ENCODE measurements around the gene GLYATL3.

The GLYATL3 gene

DNA sequence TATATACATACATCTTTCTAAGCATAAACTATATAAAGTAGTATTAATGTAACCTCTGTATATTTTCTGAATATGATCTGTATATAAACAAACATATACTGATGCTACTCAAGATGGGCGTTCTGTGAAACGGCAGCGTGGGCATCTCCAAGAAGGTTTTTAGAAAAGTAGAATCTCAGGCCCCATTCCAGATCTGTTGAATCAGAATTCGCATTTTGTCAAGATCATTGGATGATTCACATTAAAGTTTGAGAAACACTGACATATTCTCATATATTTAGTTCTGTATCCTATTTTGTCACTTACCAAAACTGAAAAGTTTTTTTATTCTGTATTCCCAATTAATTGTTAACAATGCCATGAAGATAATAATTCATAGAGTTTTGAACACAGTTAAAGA lies 56.2 kb downstream of the GLYATL3 start:
- no peak for TF ChIP-seq Cebpa-rat (IDR thresholded peaks at IDR 0.05)
- no peak overlapping the region for H3K4me2 ChIP-seq
- H3K9me3 ChIP-seq, result peaks cover 3% of the 10 kb centered on the region
- no peaks in the 10 kb centered on the region for H3K4me1 ChIP-seq
- H4K20me1 ChIP-seq, result no peaks in the 10 kb centered on the region
- no peaks in the 10 kb centered on the region for H3K36me3 ChIP-seq
- no peak overlapping the region for H3K4me3 ChIP-seq
- H3K27me3 ChIP-seq, result no peaks in the 10 kb centered on the region
- no peak overlapping the region for H3K27ac ChIP-seq
- no peak overlapping the region for H3K9ac ChIP-seq

DNA sequence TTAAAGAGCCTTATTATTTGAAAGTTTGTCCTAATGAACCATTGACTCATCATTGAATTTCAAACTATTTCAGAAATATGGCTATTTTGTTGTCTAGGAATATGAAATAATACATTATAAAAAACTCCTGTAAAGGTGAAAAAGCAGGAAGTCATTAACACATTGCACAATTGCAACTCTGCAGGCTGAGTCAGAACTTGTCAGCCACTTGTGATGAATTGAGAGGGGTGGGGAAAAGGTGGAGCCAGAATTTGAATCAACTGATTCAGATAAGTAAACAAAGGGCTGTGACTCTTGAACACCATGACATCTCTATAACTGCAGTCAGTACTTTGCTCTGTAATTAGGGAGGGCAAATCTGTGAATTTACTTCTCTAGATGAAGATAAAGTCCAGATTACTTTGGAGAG lies 56.7 kb downstream of the GLYATL3 start:
- no peak for TF ChIP-seq Cebpa-rat (IDR thresholded peaks at IDR 0.05)
- Histone ChIP-seq H3K27ac (no peak overlapping the region), H3K9me3 (no peaks in the 10 kb centered on the region), H3K4me2 (no peak overlapping the region), H3K9ac (no peak overlapping the region), H4K20me1 (no peaks in the 10 kb centered on the region), H3K4me1 (no peaks in the 10 kb centered on the region), H3K27me3 (no peaks in the 10 kb centered on the region), H3K4me3 (no peak overlapping the region), H3K36me3 (no peaks in the 10 kb centered on the region)

GRCh38 chr6:49557177-49557576 lies 57.5 kb downstream of the GLYATL3 start:
- Histone ChIP-seq H3K4me1 (no peaks in the 10 kb centered on the region), H3K4me3 (no peak overlapping the region), H3K27ac (no peak overlapping the region), H3K9ac (no peak overlapping the region), H3K36me3 (no peaks in the 10 kb centered on the region), H3K27me3 (no peaks in the 10 kb centered on the region), H3K9me3 (no peaks in the 10 kb centered on the region), H3K4me2 (no peak overlapping the region), H4K20me1 (no peaks in the 10 kb centered on the region)
- no peak for TF ChIP-seq Cebpa-rat (IDR thresholded peaks at IDR 0.05)

GRCh38 chr6:49558238-49558637 lies 58.5 kb downstream of the GLYATL3 start:
- Histone ChIP-seq H3K27me3 (no peaks in the 10 kb centered on the region), H4K20me1 (no peaks in the 10 kb centered on the region), H3K36me3 (no peaks in the 10 kb centered on the region), H3K4me1 (no peaks in the 10 kb centered on the region), H3K9me3 (no peaks in the 10 kb centered on the region), H3K4me3 (no peak overlapping the region), H3K4me2 (no peak overlapping the region), H3K9ac (no peak overlapping the region), H3K27ac (no peak overlapping the region)
- TF ChIP-seq Cebpa-rat (IDR thresholded peaks at IDR 0.05), result no peak

- Histone ChIP-seq H3K9ac (no peak overlapping the region), H3K4me1 (no peaks in the 10 kb centered on the region), H3K4me2 (no peak overlapping the region), H3K27me3 (no peaks in the 10 kb centered on the region), H3K27ac (no peak overlapping the region), H3K36me3 (no peaks in the 10 kb centered on the region), H3K9me3 (no peaks in the 10 kb centered on the region), H4K20me1 (no peaks in the 10 kb centered on the region), H3K4me3 (no peak overlapping the region)
- TF ChIP-seq Cebpa-rat (IDR thresholded peaks at IDR 0.05), result no peak
Observed at GRCh38 chr6:49563006-49563886, 63.5 kb downstream of the GLYATL3 start.

DNA sequence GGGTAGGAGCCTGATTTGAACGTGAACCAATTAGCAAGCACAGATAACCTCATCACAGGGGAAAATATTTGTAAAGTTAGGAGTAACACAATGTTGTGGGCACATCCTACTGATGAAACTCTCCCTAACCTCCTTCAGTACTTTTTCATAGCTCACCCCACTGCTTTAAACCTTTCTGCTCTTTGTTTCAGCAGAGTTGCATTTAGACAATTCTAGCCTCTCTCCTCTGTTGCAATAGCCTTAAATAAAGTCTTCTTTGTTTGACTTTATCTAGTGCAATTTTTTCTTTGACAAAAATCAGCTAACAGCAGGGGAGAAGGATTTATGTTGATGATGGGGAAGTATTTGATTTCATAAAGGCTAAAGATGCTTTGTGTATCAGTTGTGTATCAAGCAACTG lies 64.8 kb downstream of the GLYATL3 start:
- no peaks in the 10 kb centered on the region for H3K27me3 ChIP-seq
- H3K36me3 ChIP-seq, result no peaks in the 10 kb centered on the region
- no peaks in the 10 kb centered on the region for H3K9me3 ChIP-seq
- TF ChIP-seq Cebpa-rat (IDR thresholded peaks at IDR 0.05), result no peak
- H4K20me1 ChIP-seq, result no peaks in the 10 kb centered on the region
- H3K4me2 ChIP-seq, result no peak overlapping the region
- no peaks in the 10 kb centered on the region for H3K4me1 ChIP-seq
- no peak overlapping the region for H3K4me3 ChIP-seq
- no peak overlapping the region for H3K27ac ChIP-seq
- no peak overlapping the region for H3K9ac ChIP-seq

DNA sequence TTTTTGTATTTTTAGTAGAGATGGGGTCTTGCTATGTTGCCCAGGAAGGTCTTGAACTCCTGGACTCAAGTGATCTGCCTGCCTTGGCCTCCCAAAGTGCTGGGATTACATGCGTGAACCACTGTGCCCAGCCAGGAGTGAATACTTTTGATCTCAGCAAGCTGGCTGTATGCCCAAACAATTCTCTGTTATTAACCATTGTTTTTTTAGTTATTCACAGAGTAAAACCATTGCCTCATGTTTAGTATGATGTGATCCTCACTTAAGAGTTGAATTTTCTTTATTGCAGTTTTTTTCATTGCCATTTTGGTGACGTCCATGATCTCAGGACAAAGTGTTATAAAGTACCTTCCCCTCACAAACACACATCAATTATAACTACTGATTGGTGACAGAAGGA lies 65.5 kb downstream of the GLYATL3 start:
- Histone ChIP-seq H3K36me3 (no peaks in the 10 kb centered on the region), H3K27ac (no peak overlapping the region), H3K9ac (no peak overlapping the region), H3K4me3 (no peak overlapping the region), H3K4me2 (no peak overlapping the region), H3K4me1 (no peaks in the 10 kb centered on the region), H3K9me3 (no peaks in the 10 kb centered on the region), H3K27me3 (no peaks in the 10 kb centered on the region), H4K20me1 (no peaks in the 10 kb centered on the region)
- TF ChIP-seq Cebpa-rat (IDR thresholded peaks at IDR 0.05), result no peak

GRCh38 chr6:49565855-49566254 lies 66.1 kb downstream of the GLYATL3 start:
- Histone ChIP-seq H3K4me1 (no peaks in the 10 kb centered on the region), H4K20me1 (no peaks in the 10 kb centered on the region), H3K9ac (no peak overlapping the region), H3K27me3 (no peaks in the 10 kb centered on the region), H3K36me3 (no peaks in the 10 kb centered on the region), H3K27ac (no peak overlapping the region), H3K9me3 (no peaks in the 10 kb centered on the region), H3K4me2 (no peak overlapping the region), H3K4me3 (no peak overlapping the region)
- TF ChIP-seq Cebpa-rat (IDR thresholded peaks at IDR 0.05), result no peak

DNA sequence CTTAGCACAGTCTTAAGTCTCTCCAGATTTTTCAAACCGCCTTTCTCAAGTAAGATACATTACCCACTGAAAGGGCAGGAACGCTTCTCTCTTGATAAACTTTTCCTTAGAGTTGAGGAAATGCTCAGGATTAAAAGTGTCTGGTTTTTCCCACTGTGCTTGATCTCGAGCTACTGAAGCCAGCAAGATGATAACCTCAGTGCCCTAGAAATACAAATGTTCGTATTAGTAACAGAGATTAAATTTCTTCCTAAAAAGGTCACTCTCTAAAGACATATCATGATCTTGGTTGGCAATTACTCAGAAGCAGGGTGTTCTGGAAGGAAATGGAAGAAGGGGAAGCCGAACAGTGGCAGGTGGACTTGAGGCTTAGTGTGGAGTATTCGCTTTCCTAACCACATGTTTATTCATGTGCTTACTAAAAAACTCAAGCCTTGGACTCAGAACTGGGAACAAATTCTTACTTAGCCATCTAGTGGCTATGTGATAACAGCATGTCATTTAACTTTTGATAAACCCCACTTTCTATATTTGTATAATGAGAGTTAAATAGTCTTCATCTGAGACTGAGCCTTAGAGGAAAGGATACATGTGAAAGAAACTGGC lies 70.9 kb downstream of the GLYATL3 start:
- H4K20me1 ChIP-seq, result no peaks in the 10 kb centered on the region
- H3K9ac ChIP-seq, result no peak overlapping the region

DNA sequence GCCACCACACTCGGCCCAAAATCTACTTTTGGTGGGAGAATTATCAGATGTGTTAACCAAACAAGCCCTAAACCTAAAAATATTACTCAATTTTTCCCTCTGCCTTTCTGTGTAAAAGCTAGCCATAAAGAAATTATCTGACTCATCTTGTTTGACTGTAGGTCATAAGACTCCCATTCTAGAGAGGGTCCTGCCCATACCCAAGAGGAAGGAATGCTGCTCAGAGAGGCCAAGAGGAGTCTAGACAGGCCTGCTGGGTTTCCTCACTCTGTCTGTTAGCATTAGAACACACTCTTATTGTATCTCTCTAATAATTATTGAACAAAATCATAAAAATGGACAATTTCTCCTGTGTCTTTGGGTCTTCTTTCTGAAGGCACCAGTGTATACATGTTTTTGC lies 76.9 kb downstream of the GLYATL3 start:
- H3K27me3 ChIP-seq, result no peaks in the 10 kb centered on the region
- no peaks in the 10 kb centered on the region for H3K4me1 ChIP-seq
- H3K4me2 ChIP-seq, result no peak overlapping the region
- no peak overlapping the region for H3K27ac ChIP-seq
- H3K9ac ChIP-seq, result no peak overlapping the region
- no peak overlapping the region for H3K4me3 ChIP-seq
- no peak for TF ChIP-seq Cebpa-rat (IDR thresholded peaks at IDR 0.05)
- no peaks in the 10 kb centered on the region for H4K20me1 ChIP-seq
- no peaks in the 10 kb centered on the region for H3K9me3 ChIP-seq
- no peaks in the 10 kb centered on the region for H3K36me3 ChIP-seq

More for the DNA sequence above, 70.9 kb downstream of the GLYATL3 start:
- H3K4me3 ChIP-seq, result no peak overlapping the region
- TF ChIP-seq Cebpa-rat (IDR thresholded peaks at IDR 0.05), result no peak
- H3K4me1 ChIP-seq, result no peaks in the 10 kb centered on the region
- no peak overlapping the region for H3K4me2 ChIP-seq
- H3K9me3 ChIP-seq, result no peaks in the 10 kb centered on the region
- no peaks in the 10 kb centered on the region for H3K36me3 ChIP-seq
- no peaks in the 10 kb centered on the region for H3K27me3 ChIP-seq
- no peak overlapping the region for H3K27ac ChIP-seq
